ENCODE measurements around the gene PA2G4.

PA2G4 gene

GRCh38 chr12:56087220-56087619 is 17.1 kb upstream of the PA2G4 start:
- Histone ChIP-seq H3K4me1 (ENCODE audit: control insufficient read depth, low read length) (no peaks in the 10 kb centered on the region), H3K9me3 (ENCODE audit: control insufficient read depth, insufficient read depth, low read length) (no peaks in the 10 kb centered on the region), H3F3A (ENCODE audit: control insufficient read depth, insufficient read depth) (0 out of 2 replicates have a peak, but pooled peaks cover 2% of the 10 kb centered on the region), H3K36me3 (ENCODE audit: control insufficient read depth, low read length) (no peaks in the 10 kb centered on the region), H3K27me3 (ENCODE audit: control insufficient read depth, low read length) (peaks cover 19% of the 10 kb centered on the region), H4K20me1 (ENCODE audit: control insufficient read depth, insufficient read depth, low read depth, low read length) (no peaks in the 10 kb centered on the region), H3K9me2 (replicated peaks; ENCODE audit: control insufficient read depth, low read length) (no peaks in the 10 kb centered on the region), H3K4me3 (ENCODE audit: low read length) (no peak overlapping the region), H3K79me2 (ENCODE audit: control insufficient read depth, low read length) (no peaks in the 10 kb centered on the region), H3K4me2 (ENCODE audit: low read length) (no peak overlapping the region), H3K27ac (ENCODE audit: low read depth, low read length) (no peak overlapping the region)
- no peak for TF ChIP-seq EZH2phosphoT487 (IDR thresholded peaks at IDR 0.05; ENCODE audit: borderline replicate concordance, low read length)

DNA sequence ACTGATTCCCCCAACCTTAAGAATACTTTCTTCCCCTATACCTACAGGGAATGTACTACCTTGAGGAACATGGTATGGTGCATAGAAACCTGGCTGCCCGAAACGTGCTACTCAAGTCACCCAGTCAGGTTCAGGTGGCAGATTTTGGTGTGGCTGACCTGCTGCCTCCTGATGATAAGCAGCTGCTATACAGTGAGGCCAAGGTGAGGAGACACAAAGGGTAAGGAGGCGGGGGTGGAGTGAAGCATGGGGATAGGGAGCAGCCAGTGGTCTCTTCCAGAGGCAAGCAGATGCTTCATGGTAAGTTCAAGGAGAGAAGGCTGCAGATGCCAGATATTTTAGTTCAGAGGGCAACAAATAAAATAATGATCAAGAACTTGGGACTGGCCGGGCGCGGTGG is 6.6 kb upstream of the PA2G4 start:
- Histone ChIP-seq H3K36me3 (ENCODE audit: control insufficient read depth, low read length) (no peaks in the 10 kb centered on the region), H3K4me1 (ENCODE audit: control insufficient read depth, low read length) (peaks cover under 1% of the 10 kb centered on the region), H3K27me3 (ENCODE audit: control insufficient read depth, low read length) (peaks cover 35% of the 10 kb centered on the region), H3K4me2 (ENCODE audit: low read length) (no peak overlapping the region), H3K9me3 (ENCODE audit: control insufficient read depth, insufficient read depth, low read length) (no peaks in the 10 kb centered on the region), H3K27ac (ENCODE audit: low read depth, low read length) (no peak overlapping the region), H3K4me3 (ENCODE audit: low read length) (no peak overlapping the region), H3K79me2 (ENCODE audit: control insufficient read depth, low read length) (no peaks in the 10 kb centered on the region), H3K9me2 (replicated peaks; ENCODE audit: control insufficient read depth, low read length) (no peaks in the 10 kb centered on the region), H4K20me1 (ENCODE audit: control insufficient read depth, insufficient read depth, low read depth, low read length) (no peaks in the 10 kb centered on the region), H3F3A (ENCODE audit: control insufficient read depth, insufficient read depth) (no peaks in the 10 kb centered on the region)
- no peak for TF ChIP-seq EZH2phosphoT487 (IDR thresholded peaks at IDR 0.05; ENCODE audit: borderline replicate concordance, low read length)
- TF ChIP-seq, protein P1, sequence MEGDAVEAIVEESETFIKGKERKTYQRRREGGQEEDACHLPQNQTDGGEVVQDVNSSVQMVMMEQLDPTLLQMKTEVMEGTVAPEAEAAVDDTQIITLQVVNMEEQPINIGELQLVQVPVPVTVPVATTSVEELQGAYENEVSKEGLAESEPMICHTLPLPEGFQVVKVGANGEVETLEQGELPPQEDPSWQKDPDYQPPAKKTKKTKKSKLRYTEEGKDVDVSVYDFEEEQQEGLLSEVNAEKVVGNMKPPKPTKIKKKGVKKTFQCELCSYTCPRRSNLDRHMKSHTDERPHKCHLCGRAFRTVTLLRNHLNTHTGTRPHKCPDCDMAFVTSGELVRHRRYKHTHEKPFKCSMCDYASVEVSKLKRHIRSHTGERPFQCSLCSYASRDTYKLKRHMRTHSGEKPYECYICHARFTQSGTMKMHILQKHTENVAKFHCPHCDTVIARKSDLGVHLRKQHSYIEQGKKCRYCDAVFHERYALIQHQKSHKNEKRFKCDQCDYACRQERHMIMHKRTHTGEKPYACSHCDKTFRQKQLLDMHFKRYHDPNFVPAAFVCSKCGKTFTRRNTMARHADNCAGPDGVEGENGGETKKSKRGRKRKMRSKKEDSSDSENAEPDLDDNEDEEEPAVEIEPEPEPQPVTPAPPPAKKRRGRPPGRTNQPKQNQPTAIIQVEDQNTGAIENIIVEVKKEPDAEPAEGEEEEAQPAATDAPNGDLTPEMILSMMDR (IDR thresholded peaks at IDR 0.05; ENCODE audit: low read depth, low read length, poor library complexity, severe bottlenecking) = no peak

DNA sequence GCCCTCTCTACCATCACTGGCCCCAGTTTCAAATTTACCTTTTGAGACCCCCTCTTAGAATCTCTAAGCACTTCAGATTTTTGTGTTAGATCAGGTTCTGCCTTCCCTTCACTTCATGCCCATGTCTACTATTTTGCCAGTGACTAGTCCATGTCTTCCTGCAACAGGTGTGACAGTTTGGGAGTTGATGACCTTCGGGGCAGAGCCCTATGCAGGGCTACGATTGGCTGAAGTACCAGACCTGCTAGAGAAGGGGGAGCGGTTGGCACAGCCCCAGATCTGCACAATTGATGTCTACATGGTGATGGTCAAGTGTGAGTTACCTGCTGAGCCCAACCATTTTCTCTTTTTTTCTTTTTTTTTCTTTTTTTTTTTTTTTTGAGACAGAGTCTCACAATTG is 5.8 kb upstream of the PA2G4 start:
- Histone ChIP-seq H3K9me2 (replicated peaks; ENCODE audit: control insufficient read depth, low read length) (no peaks in the 10 kb centered on the region), H3K4me3 (ENCODE audit: low read length) (no peak overlapping the region), H4K20me1 (ENCODE audit: control insufficient read depth, insufficient read depth, low read depth, low read length) (no peaks in the 10 kb centered on the region), H3K4me1 (ENCODE audit: control insufficient read depth, low read length) (peaks cover 9% of the 10 kb centered on the region), H3K9me3 (ENCODE audit: control insufficient read depth, insufficient read depth, low read length) (no peaks in the 10 kb centered on the region), H3F3A (ENCODE audit: control insufficient read depth, insufficient read depth) (no peaks in the 10 kb centered on the region), H3K4me2 (ENCODE audit: low read length) (no peak overlapping the region), H3K27ac (ENCODE audit: low read depth, low read length) (no peak overlapping the region), H3K79me2 (ENCODE audit: control insufficient read depth, low read length) (peaks cover 6% of the 10 kb centered on the region), H3K27me3 (ENCODE audit: control insufficient read depth, low read length) (peaks cover 31% of the 10 kb centered on the region), H3K36me3 (ENCODE audit: control insufficient read depth, low read length) (no peaks in the 10 kb centered on the region; the same call in 1 of the 2 replicates)
- TF ChIP-seq, protein P1 (IDR thresholded peaks at IDR 0.05; ENCODE audit: low read depth, low read length, poor library complexity, severe bottlenecking) = no peak
- TF ChIP-seq EZH2phosphoT487 (IDR thresholded peaks at IDR 0.05; ENCODE audit: borderline replicate concordance, low read length) = no peak

GRCh38 chr12:56099787-56100186 is 4.6 kb upstream of the PA2G4 start:
- Histone ChIP-seq H3K27me3 (ENCODE audit: control insufficient read depth, low read length) (peaks cover 31% of the 10 kb centered on the region), H3K27ac (ENCODE audit: low read depth, low read length) (no peak overlapping the region), H3K4me3 (ENCODE audit: low read length) (no peak overlapping the region), H3F3A (ENCODE audit: control insufficient read depth, insufficient read depth) (no peaks in the 10 kb centered on the region), H3K36me3 (ENCODE audit: control insufficient read depth, low read length) (peaks cover 4% of the 10 kb centered on the region), H3K4me1 (ENCODE audit: control insufficient read depth, low read length) (peaks cover 11% of the 10 kb centered on the region), H3K4me2 (ENCODE audit: low read length) (no peak overlapping the region), H3K9me2 (replicated peaks; ENCODE audit: control insufficient read depth, low read length) (no peaks in the 10 kb centered on the region), H3K9me3 (ENCODE audit: control insufficient read depth, insufficient read depth, low read length) (no peaks in the 10 kb centered on the region), H3K79me2 (ENCODE audit: control insufficient read depth, low read length) (peaks cover 15% of the 10 kb centered on the region), H4K20me1 (ENCODE audit: control insufficient read depth, insufficient read depth, low read depth, low read length) (no peaks in the 10 kb centered on the region)
- TF ChIP-seq EZH2phosphoT487 (IDR thresholded peaks at IDR 0.05; ENCODE audit: borderline replicate concordance, low read length) = no peak
- TF ChIP-seq, protein P1 (IDR thresholded peaks at IDR 0.05; ENCODE audit: low read depth, low read length, poor library complexity, severe bottlenecking) = no peak
